Activated T-cell treated with anti-CD3 and anti-CD28 coated beads, Interleukin-2, amount 50 U/mL, for 72 hours (primary cell): Measurements from ENCODE around the gene PRDX2. TPM values are rescaled to one million over a fixed set of nuclear protein-coding genes. Genes with fewer than 3 reads are reported as not detected.
"Not testable (repeated sequence)": the region's sequence is repeated elsewhere in the genome, so short reads cannot be mapped to it uniquely, and the experiment has no call there.

Experiments
- ATAC-seq, 2 donors: fragments of 150-1000 bp; cut with Tn5 transposase; replicated peaks in 1 of 2; 2 replicates each; pipeline ENCODE4 v1.10.0; 2021; ENCODE audit warnings: moderate library complexity in 2 of 2, mild to moderate bottlenecking in 1 of 2
- DNase-seq, 2 donors: peaks; one replicate each; pipeline ENCODE4 v3.0.0; 2021 to 2022; ENCODE audit warnings: mixed read lengths in 1 of 2
- H3K27ac Mint-ChIP-seq: one replicate; pipeline ENCODE4 v1.8.0; 2022; ENCODE audit warnings: mild to moderate bottlenecking, moderate library complexity, mixed read lengths
- H3K27me3 Mint-ChIP-seq: one replicate; pipeline ENCODE4 v1.8.0; 2022; ENCODE audit warnings: low read depth, mixed read lengths
- H3K36me3 Mint-ChIP-seq, 2 donors: one replicate each; pipeline ENCODE4 v1.8.0; 2022; ENCODE audit warnings: mixed read lengths in 2 of 2, mild to moderate bottlenecking in 1 of 2; ENCODE audit not compliant: insufficient read depth in 2 of 2
- H3K4me1 Mint-ChIP-seq: one replicate; pipeline ENCODE4 v1.8.0; 2022; ENCODE audit warnings: low read depth, mixed read lengths
- H3K4me3 Mint-ChIP-seq, 2 donors: one replicate each; pipeline ENCODE4 v1.8.0; 2022; ENCODE audit warnings: mild to moderate bottlenecking in 2 of 2, mixed read lengths in 2 of 2, moderate library complexity in 2 of 2
- H3K9me3 Mint-ChIP-seq, 2 donors: one replicate each; pipeline ENCODE4 v1.8.0; 2022; ENCODE audit warnings: mixed read lengths in 2 of 2
- total RNA-seq, 2 donors: library from RNA; stranded (reverse); gene quantifications; one replicate each; pipeline ENCODE4 v1.2.3, GENCODE V29; 2022

Gene PRDX2
- 100 to 1,000 TPM; 202 to 223 TPM for total RNA-seq

DNA sequence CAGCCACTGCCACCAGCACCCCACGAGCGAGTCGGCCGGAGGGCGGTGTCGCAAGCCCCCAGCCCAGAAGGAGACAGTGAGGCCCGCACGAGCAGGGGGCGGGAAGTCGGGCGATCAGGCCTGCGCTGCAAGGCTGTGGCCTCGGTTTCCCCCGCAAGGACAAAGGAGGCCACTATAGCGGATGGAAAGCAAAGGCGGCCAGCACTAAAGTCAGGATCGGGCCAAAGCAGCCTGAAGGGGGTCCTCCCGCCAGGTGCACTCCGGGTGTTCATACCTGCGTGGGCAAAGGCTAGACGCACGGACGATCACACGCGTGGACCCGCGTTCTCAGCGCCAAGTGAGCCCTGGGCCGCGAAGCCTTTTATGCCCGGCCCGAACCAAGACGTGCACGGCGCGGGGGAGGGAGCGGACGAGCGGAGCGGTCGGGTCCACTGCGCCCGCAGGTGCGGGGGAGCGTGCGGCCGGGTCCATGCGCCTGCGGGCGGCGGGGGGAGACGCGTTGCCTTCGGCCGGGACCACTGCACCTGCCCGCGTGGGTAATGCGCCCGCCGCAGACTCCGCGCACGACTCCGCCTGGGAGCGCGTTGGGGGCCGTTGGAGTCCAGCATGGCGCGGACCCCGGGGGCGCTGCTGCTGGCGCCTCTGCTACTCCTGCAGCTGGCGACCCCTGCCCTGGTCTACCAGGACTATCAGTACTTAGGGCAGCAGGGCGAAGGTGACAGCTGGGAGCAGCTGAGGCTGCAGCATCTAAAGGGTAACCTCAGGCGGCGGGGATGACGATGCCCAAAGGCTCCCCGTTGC, at the start of gene PRDX2, which contains the start of gene THSD8:
Gene PRDX2, minus strand, starts transcription at position 335 of the 801 bp plus-strand sequence. CDS start 539 bp downstream, outside the sequence.
Gene THSD8, plus strand, starts transcription at position 604 of the 801 bp plus-strand sequence. Its CDS starts 3 bp downstream, at position 607.
- no peaks in the 10 kb centered on the region for H3K27me3 Mint-ChIP-seq
- peak; percentile 88 to 90 for DNase-seq
- peaks cover 1 to 7% of the 10 kb centered on the region in 2 donors for H3K36me3 Mint-ChIP-seq
- H3K4me1 Mint-ChIP-seq: peaks cover 41% of the 10 kb centered on the region
- H3K9me3 Mint-ChIP-seq: no peaks in the 10 kb centered on the region
- H3K4me3 Mint-ChIP-seq: peak within 1 kb of the TSS; percentile 94
- ATAC-seq: peak; percentile 70 to 71
- H3K27ac Mint-ChIP-seq: peak within 1 kb of the TSS; percentile 87

DNA sequence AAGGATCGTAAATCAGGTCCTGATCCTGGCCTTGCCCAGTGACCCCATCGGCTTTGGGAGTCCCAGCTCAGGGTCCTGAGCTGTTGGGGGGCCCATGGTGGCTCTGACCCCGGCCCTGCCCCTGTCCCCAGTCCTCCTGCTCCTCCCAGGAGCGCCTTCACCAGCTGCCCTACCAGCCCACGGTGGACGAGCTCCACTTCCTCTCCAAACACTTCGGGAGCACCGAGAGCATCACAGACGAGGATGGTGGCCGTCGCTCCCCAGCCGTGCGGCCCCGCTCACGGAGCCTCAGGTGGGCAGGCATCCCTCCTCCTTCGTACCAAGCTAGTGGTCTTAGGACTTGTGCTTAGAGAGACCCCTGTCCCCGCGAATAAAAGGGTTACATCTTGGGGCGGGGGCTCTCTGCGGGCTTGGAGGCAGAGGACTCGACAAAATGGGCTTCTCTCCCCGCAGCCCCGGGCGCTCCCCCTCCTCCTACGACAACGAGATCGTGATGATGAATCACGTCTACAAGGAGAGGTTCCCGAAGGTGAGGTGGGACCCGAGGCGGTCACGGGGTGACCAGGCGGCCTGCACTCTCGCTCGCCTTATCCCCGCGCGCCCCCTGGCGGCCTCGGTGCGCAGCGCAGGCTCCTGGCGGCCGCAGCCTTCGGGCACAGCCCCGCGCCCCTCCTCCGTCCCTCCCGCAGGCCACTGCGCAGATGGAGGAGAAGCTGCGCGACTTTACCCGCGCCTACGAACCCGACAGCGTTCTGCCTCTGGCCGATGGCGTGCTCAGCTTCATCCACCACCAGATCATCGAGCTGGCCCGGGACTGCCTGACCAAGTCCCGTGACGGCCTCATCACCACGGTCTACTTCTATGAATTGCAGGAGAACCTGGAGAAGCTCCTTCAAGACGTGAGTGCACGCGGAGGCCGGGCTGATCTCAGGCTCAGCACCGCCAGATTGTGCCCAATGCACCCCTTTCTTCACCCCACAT, 45.8 kb upstream of the PRDX2 start:
- DNase-seq: peak; percentile 91 to 96
- Mint-ChIP-seq H3K4me3 (peak overlapping the region; percentile 81 to 86), H3K27me3 (peaks cover 30% of the 10 kb centered on the region), H3K36me3 (no peaks in the 10 kb centered on the region), H3K27ac (no peak overlapping the region), H3K4me1 (peaks cover 16% of the 10 kb centered on the region), H3K9me3 (no peaks in the 10 kb centered on the region)
- ATAC-seq: peak; percentile 97 to 98

DNA sequence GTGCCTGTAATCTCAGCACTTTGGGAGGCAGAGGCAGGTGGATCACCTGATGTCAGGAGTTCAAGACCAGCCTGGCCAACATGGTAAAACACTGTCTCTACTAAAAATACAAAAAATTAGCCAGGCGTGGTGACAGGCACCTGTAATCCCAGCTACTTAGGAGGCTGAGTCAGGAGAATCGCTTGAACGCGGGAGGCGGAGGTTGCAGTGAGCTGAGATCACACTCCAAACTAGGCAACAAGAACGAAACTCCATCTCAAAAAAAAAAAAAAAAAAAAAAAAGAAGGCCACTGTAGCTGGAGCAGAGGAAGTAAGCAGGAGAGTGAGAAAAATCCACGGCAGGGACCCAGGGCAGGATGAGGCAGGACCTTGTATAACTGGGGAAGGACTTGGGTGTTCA, 45.0 kb upstream of the PRDX2 start:
- H3K27me3 Mint-ChIP-seq: peaks cover 39% of the 10 kb centered on the region
- H3K36me3 Mint-ChIP-seq, DNase-seq, H3K9me3 Mint-ChIP-seq, ATAC-seq, H3K27ac Mint-ChIP-seq: not testable (repeated sequence)
- peak overlapping the region in 1 of 2 donors; percentile 3 for H3K4me3 Mint-ChIP-seq
- peaks cover 17% of the 10 kb centered on the region for H3K4me1 Mint-ChIP-seq

DNA sequence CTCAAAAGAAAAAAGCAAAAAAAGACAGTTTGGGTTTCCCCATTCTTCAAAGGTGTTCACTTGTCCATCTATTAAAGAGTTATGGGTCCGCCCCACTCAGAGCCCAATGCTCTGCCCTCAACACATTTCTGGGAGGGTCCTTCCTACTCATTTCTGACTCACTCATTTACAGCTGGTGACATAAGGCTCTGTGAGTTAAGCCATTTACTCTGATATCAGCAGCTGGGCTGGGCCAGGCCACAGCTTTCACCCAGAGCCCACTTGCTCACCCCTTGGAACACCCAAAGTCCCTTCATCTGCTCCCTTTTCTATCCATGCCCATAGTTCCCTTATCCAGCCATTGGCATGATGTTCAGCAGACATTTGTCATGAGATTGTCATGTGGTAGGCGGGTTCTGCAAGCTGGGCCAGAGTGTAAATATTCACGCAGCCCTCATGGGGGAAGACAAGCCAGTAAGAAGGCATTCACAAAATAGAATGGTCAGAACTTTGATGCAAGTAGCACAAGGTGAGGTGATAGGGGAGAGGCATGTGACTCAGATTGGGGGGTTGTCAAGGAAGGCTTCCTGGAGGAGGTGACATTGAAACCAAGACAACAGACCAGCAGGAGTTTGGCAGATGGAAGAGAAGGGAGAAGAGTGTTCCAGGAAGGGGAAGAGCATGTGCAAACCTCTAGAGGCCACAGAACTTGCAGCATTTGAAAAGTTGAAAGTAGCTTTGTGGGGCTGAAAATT, 42.6 kb upstream of the PRDX2 start:
- Mint-ChIP-seq H3K9me3 (no peaks in the 10 kb centered on the region), H3K4me3 (no peak overlapping the region), H3K4me1 (peaks cover 39% of the 10 kb centered on the region), H3K27me3 (peaks cover 63% of the 10 kb centered on the region), H3K27ac (no peak overlapping the region), H3K36me3 (peaks cover 0 to 3% of the 10 kb centered on the region in 2 donors)
- ATAC-seq (no peak), DNase-seq (no peak)

DNA sequence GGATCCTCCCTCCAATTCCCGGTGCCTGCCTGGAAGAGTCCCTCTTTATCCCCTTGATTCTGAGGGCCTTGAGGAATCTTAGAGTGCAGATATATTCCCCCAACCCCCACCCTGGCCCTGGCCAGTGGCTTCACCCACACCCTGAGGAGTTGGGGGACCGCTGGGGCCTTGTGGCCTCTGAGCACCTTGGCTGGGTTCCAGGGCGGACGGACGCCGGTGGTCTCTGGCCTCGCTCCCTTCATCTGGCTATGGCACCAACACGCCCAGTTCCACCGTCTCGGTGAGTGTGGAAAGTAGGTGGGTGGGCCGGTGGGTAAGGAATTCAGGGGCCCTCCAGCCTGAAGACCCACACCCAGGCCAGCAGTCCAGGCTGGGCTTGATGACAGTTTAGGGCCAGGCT, 41.7 kb upstream of the PRDX2 start:
- ATAC-seq (no peak), DNase-seq (no peak)
- Mint-ChIP-seq H3K27me3 (peaks cover 68% of the 10 kb centered on the region), H3K36me3 (peaks cover 0 to 5% of the 10 kb centered on the region in 2 donors), H3K27ac (no peak overlapping the region), H3K4me1 (peaks cover 43% of the 10 kb centered on the region), H3K9me3 (no peaks in the 10 kb centered on the region), H3K4me3 (no peak overlapping the region)

DNA sequence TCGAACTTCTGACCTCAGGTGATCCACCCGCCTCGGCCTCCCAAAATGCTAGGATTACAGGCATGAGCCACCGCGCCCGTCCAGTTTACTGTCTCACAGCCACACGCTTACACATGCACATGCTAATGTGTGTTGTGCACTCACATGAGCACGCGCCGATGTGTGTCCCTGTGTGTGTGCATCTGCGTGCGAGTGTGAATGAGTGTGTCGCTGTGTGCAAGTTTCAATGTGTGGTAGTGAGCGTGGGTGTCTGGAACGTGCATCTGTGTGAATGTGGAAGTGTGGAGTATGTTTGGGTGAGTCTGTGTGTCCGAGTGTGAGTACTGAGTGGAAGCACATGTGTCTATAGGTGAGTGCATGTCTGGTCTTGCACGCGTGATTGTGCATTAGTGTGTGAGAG, 40.9 kb upstream of the PRDX2 start:
- Mint-ChIP-seq H3K4me1 (peaks cover 44% of the 10 kb centered on the region), H3K27me3 (peaks cover 73% of the 10 kb centered on the region)
- no peak for ATAC-seq

DNA sequence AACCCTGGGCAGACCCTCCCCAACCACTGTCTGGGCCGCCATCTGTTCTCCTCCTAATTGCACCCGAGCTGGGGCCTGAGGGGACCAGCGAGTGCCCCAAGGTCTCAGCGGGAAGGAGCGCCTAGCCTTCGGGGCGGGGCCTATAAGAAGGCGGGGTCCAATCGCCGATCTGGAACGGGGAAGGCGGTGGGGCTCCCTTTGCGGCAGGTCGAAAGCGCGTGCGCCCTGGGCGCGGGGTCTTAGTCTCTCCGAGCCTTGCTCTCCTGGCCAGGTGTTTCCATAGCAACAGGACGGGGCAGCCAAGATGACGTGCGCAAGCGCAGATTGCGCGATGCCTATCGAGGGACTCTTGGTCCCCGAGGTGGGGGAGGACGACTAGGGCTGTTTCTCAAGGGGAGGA, 39.5 kb upstream of the PRDX2 start:
- Mint-ChIP-seq H3K36me3 (peaks cover 0 to 5% of the 10 kb centered on the region in 2 donors), H3K4me1 (peaks cover 54% of the 10 kb centered on the region), H3K27me3 (peaks cover 77% of the 10 kb centered on the region), H3K27ac (no peak overlapping the region), H3K9me3 (no peaks in the 10 kb centered on the region), H3K4me3 (peak overlapping the region; percentile 58 to 78)
- DNase-seq (peak; percentile 27 to 51), ATAC-seq (peak in 1 of 2 donors; percentile 9)

More for the DNA sequence above, 40.9 kb upstream of the PRDX2 start:
- no peak for DNase-seq
- no peak overlapping the region for H3K4me3 Mint-ChIP-seq
- H3K9me3 Mint-ChIP-seq: no peaks in the 10 kb centered on the region
- peaks cover 0 to 5% of the 10 kb centered on the region in 2 donors for H3K36me3 Mint-ChIP-seq
- H3K27ac Mint-ChIP-seq: no peak overlapping the region

DNA sequence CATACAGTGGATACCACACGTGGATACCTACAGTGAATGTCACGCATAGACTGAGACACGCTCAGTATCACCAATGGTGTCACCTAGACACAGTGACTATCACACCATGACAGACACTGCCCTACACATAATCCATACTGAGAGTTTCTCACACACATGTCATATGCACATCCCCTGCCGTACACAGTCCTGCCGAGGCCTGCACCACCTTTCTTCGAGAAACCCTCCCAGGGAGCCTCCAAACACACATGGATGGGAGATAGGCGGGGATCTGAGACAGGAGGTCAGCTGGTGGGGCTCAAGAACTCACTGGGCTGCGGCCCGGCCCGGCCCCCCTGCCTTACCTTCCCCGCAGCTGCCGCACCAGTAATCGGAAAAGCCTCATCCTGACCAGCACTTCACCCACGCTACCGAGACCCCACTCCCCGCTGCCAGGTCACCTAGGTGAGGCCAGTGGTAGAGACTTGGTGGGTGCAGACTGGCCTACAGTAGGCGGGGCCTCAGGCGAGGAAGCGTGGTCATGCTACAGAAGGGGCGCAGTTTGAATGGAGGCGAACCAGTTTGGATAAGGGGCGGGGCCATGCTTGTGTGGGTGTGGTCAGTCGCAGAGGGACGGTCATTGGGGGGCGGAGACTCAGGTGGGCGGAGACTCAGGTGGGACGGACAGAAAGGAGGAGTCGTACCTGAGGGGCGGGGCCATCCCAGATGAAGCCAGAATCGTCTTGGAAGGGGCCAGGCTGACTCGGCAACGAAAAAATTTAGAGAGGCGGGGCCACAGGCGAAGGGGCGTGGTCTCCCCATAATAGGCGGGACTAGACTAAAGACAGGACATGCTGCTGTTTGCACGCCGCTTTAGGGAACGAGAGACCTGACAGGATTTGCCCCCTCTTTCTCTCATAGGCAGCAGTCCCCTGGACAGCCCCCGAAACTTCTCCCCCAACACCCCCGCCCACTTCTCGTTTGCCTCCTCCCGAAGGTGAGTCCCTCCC, 38.8 kb upstream of the PRDX2 start:
- Mint-ChIP-seq H3K4me3 (peak overlapping the region; percentile 29 to 78), H3K27ac (no peak overlapping the region)

DNA sequence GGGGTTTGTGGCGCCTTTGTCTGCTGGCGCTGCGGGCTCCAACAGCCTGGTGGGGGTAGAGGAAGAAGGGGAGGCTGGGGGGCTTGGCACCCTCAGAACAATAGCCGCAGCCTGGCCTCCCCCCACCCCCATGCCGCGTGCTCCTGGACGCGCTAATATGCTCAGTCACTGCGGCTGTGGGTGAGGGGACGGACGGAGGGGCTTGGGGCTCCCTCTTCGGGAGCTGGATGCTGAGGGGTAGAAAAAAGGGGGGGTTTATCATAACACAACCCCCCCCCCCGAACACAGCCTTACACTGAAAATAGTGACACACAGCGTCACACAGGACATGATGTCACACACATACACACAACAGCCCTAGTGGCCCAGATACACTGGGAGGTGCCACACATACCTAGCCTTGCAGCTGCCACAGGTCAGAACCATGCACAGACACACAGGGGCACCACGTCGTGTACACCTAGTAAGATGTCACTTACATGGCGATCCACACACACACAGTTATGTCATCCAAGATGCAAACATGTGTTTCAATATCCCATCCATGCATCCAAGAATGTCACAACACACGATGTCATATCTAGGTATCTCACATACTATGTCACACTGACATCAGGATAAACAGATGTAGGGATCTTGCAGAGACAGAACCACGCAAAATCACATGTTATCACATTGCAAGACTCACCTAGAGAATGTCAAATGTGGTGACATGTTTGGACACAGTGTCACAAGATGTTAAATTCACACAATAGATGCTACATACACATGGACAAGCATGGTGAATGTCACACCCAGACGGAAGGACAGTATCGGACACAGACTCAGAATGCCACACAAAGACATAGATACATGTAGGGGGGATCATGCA, 37.5 kb upstream of the PRDX2 start:
- DNase-seq (peak; percentile 27 to 33), ATAC-seq (peak; percentile 32 to 56)
- peaks cover 0 to 5% of the 10 kb centered on the region in 2 donors for H3K36me3 Mint-ChIP-seq
- H3K9me3 Mint-ChIP-seq: no peaks in the 10 kb centered on the region
- H3K27me3 Mint-ChIP-seq: peaks cover 84% of the 10 kb centered on the region
- no peak overlapping the region for H3K27ac Mint-ChIP-seq
- peak overlapping the region; percentile 67 to 78 for H3K4me3 Mint-ChIP-seq
- peaks cover 58% of the 10 kb centered on the region for H3K4me1 Mint-ChIP-seq

More for the DNA sequence above, 38.8 kb upstream of the PRDX2 start:
- Mint-ChIP-seq H3K36me3 (peaks cover 0 to 5% of the 10 kb centered on the region in 2 donors), H3K9me3 (no peaks in the 10 kb centered on the region), H3K4me1 (peaks cover 54% of the 10 kb centered on the region), H3K27me3 (peaks cover 82% of the 10 kb centered on the region)
- ATAC-seq (peak; percentile 20 to 37), DNase-seq (peak; percentile 74 to 75)

DNA sequence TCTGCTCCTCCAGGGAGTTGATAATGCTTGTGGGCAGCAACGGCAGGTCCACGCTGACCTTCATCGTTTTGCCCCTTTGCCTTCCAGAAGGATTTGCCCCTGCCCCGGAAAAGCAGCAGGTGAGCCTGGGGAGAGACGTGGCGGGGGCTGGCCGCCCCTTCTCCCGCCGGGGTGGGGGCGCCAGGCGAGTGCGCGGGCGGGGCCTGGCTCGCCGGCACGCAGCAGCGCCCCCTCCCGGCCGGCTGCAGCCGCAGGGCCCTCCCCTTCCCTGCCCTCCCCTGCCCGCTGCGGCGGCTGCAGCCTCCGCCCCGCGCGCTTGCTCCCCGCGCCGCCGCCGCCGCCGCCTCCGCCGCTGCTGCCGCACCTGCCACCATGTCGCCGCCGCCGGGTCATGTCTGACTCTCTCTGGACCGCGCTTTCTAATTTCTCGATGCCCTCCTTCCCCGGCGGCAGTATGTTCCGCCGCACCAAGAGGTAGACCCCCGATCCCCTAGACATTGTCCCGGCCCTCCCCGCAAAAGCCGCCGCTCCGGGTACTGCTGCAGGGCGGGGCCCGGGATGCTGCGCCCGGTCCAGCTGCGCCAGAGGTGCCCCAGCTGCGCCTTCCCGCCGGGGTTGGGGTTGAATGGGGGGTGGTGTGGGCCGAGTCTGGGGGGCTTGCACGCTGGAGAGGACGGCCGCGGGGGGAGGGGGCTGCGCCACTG, 36.7 kb upstream of the PRDX2 start, which contains the start of gene MAST1:
Gene MAST1, plus strand, starts transcription at position 334 of the 704 bp plus-strand sequence. Its CDS starts 58 bp downstream, at position 392.
- peaks cover 0 to 5% of the 10 kb centered on the region in 2 donors for H3K36me3 Mint-ChIP-seq
- H3K4me3 Mint-ChIP-seq: peak within 1 kb of the TSS; percentile 67 to 78
- DNase-seq (peak; percentile 76 to 79), ATAC-seq (peak; percentile 73 to 75)
- H3K27me3 Mint-ChIP-seq: peaks cover 82% of the 10 kb centered on the region
- no peaks in the 10 kb centered on the region for H3K9me3 Mint-ChIP-seq
- no peak within 1 kb of the TSS for H3K27ac Mint-ChIP-seq
- H3K4me1 Mint-ChIP-seq: peaks cover 56% of the 10 kb centered on the region
